ENCODE measurements around the gene GPANK1.
"Not testable (repeated sequence)": the region's sequence is repeated elsewhere in the genome, so short reads cannot be mapped to it uniquely, and the experiment has no call there.

GPANK1 gene

GRCh38 chr6:31664790-31665500, at the start of gene GPANK1:
GPANK1 (minus strand) TSS chr6:31664997; CDS start chr6:31664478, 519 bp downstream.
- DNase-seq (ENCODE audit: low read depth in 1 of 2, low spot score in 1 of 2), result peak; percentile 76

- no peak for DNase-seq (ENCODE audit: low read depth in 1 of 2, low spot score in 1 of 2)
Observed at GRCh38 chr6:31713991-31714684, 49.3 kb upstream of the GPANK1 start.

GRCh38 chr6:31713465-31713864, 48.7 kb upstream of the GPANK1 start:
- DNase-seq (ENCODE audit: low read depth in 1 of 2, low spot score in 1 of 2), result no peak

- no peak for DNase-seq (ENCODE audit: low read depth in 1 of 2, low spot score in 1 of 2)
Observed at GRCh38 chr6:31712296-31712695, 47.5 kb upstream of the GPANK1 start.

GRCh38 chr6:31711233-31711632, 46.4 kb upstream of the GPANK1 start:
- DNase-seq (ENCODE audit: low read depth in 1 of 2, low spot score in 1 of 2), result no peak

DNA sequence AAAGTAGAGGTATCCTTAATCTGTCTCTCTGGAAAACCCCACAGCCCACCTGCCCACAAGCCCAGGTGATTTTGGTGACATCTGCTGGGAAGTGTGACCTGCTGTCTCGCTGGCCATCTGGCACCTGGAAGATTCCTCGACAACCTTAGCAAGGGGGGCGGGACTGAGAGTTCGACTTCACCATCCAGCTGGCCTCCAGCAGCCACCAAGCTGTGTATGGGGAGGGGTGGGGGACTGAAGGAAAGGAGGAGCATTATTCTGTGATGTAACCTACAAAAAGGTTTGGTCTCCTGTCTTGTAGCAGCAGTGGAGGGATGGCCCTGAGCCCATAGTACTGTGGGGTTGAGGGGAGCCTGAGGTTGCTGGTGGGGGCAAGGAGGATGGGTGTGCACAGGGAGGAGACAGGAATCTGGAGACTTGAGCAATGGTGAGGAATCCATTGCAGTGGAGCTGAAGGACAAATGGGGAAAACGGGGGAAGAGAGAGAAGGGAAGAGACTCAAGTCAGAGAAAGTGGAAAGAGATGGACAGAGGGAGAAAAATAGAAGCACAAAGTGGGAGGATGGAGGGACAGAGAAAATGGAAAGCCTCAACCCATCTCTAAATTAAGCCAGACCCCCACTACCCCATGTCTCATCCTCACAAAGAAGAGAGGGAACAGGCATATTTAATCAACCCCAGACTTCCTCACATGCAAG, 45.9 kb upstream of the GPANK1 start:
- no peak for DNase-seq (ENCODE audit: low read depth in 1 of 2, low spot score in 1 of 2)

GRCh38 chr6:31709157-31709556, 44.4 kb upstream of the GPANK1 start:
- not testable (repeated sequence) for DNase-seq (ENCODE audit: low read depth in 1 of 2, low spot score in 1 of 2)

- DNase-seq (ENCODE audit: low read depth in 1 of 2, low spot score in 1 of 2), result no peak
Observed at GRCh38 chr6:31708224-31708623, 43.4 kb upstream of the GPANK1 start.

DNA sequence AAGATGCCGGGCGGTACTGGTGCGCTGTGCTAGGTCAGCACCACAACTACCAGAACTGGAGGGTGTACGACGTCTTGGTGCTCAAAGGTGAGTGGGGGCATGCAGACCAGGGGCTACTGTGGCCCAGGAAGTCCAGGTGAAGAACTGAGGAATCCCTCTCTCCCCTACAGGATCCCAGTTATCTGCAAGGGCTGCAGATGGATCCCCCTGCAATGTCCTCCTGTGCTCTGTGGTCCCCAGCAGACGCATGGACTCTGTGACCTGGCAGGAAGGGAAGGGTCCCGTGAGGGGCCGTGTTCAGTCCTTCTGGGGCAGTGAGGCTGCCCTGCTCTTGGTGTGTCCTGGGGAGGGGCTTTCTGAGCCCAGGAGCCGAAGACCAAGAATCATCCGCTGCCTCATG, 42.9 kb upstream of the GPANK1 start:
- DNase-seq (ENCODE audit: low read depth in 1 of 2, low spot score in 1 of 2), result no peak

DNA sequence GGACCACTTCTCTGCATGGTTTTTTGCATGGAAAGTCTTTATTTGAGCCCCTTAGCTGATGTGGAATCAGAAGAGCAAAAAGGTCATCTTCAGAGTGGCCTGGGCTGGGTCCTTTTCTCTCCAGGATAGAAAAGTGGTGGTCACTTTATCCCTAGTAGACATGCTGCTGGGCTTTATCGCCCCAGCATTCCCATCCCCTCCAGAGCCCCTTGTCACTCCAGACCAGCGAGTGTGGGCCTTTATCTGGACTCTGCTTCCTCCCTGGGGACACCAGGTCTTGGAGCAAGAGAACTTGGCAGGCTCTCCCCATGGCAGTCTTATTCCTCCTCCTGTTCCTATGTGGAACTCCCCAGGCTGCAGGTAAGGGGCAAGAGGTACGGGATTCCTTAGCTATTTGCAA, 41.8 kb upstream of the GPANK1 start, which contains the start of gene LY6G6F:
TSS of gene LY6G6F (plus strand) at position 268 of the 400 bp plus-strand sequence. CDS start at position 309, 41 bp downstream.
- DNase-seq (ENCODE audit: low read depth in 1 of 2, low spot score in 1 of 2), result no peak

- DNase-seq (ENCODE audit: low read depth in 1 of 2, low spot score in 1 of 2), result no peak
Observed at GRCh38 chr6:31705931-31706330, 41.1 kb upstream of the GPANK1 start.

- peak; percentile 95 for DNase-seq (ENCODE audit: low read depth in 1 of 2, low spot score in 1 of 2)
Observed at GRCh38 chr6:31702819-31703716, 38.3 kb upstream of the GPANK1 start, which contains the start of gene ABHD16A. ABHD16A (minus strand) TSS chr6:31703324; CDS start chr6:31703281, 43 bp downstream.

- DNase-seq (ENCODE audit: low read depth in 1 of 2, low spot score in 1 of 2), result no peak
Observed at GRCh38 chr6:31702405-31702818, 37.6 kb upstream of the GPANK1 start.

GRCh38 chr6:31701666-31702404, 37.0 kb upstream of the GPANK1 start:
- DNase-seq (ENCODE audit: low read depth in 1 of 2, low spot score in 1 of 2), result no peak

DNA sequence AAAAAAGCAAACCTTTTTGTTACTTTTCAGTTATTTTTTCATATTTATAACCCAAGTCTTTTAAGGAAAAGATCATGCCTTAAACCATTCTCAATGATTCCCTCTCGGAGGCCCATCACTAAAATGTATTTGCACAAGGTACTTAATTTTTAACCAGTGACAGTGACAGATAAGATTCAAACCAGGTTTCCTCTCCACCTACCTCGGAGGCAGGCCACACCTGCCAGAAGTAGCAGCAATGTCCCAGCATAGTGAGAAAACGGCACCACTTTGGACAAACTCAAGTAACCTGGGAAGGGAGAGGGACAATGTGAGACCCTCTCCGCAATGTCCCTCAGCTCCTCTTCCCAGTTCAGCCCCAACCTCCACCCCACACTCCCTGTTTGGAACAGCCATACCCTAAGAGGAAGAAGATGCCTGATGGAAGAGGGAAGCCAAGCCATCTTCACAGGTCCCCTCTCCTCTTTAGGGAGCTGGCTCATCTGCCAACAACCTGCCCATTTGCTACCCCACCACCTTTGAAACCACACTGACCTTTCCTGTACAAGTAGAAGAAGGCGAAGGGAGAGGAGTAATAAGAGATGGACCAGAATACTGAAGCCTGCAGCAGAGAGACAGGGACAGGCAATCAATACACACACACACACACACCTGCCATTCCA, 36.1 kb upstream of the GPANK1 start:
- no peak for DNase-seq (ENCODE audit: low read depth in 1 of 2, low spot score in 1 of 2)

DNA sequence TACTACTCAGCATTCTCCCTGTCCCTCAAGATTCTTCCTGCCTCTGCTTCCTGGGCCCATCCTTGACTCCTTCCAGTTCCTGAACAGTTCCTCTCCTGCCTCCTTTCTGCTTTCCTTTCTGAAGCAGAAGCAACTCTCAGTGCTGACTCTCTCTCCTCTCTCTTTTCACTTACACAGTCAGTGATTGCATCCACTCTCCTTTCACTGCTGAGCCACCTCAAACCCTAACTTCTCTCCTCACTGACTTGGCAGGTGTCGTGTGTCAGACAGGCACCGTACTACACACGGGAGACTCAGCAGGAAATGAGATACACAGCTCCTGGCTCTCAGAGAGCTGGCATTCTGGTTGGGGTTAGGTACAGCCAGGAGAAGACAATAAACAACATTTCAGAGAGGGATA, 32.8 kb upstream of the GPANK1 start:
- no peak for DNase-seq (ENCODE audit: low read depth in 1 of 2, low spot score in 1 of 2)

- no peak for DNase-seq (ENCODE audit: low read depth in 1 of 2, low spot score in 1 of 2)
Observed at GRCh38 chr6:31693535-31693934, 28.7 kb upstream of the GPANK1 start.

DNA sequence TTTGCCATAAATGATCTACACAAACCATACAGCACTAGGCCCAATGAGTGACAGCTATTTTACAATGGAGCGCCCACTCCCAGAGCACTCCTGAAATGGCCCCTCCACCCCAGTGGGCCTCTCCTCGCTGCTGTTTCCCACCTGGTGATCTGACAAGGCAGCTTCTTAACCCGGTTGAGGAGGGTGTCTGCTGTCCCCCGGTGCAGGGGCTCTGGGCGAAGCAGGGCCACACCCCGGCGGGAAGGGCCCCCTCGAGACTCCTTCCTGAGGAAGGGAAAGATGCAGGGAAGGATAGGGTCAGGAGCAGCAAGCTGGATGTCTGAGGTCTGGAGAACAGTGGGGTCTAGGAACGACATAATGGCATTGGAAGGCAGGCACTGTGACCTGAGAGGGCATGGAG, 28.1 kb upstream of the GPANK1 start:
- no peak for DNase-seq (ENCODE audit: low read depth in 1 of 2, low spot score in 1 of 2)

DNA sequence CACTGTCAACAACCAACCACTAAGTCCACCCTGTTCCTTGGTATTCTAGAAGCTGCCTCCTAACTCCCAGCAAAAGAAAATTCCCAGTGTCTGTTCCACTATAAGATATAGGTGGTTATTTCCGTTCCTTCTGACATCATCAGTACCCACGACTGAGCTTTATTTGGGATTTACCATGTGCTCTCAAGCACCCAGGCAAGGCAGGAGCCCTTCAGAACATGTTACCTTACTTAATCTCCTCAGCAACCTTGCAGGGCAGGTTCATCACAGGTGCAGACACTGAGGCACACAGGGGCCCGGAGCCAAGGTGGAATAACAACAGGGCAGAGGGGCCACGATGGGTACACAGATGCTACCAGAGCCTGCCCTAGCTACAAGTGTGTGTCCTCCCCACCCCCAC, 27.6 kb upstream of the GPANK1 start:
- DNase-seq (ENCODE audit: low read depth in 1 of 2, low spot score in 1 of 2), result no peak
